ENCODE results near the gene C6orf89. TPM values are rescaled to one million over a fixed set of nuclear protein-coding genes. Genes with fewer than 3 reads are reported as not detected.
A peak's percentile ranks its signal among the peaks of the same experiment; 100 is the strongest.

Gene C6orf89
- total RNA-seq, 1 donor from 2014 or later = 76.4 TPM

DNA sequence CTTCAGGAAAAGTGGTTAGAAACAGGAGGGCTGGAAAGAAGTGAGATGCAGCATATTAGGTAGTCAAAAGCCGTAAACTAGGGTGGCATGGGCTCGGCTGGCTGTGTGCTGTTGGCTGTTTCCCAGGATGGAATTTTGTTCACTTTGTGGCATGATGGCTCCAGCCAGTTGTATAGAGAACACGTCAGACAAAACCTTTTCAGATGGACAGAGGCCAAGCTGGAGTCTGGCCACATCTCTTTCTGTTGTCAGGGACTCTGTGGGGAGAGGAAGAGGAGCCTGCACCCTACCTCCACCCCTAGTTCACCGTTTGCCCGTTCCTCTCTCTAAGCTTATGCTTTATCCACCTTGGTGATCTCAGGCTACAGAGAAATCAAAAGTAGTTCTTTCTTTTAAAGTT is 22.0 kb downstream of the C6orf89 start:
- TF ChIP-seq CTCF (IDR thresholded peaks at IDR 0.05; ENCODE audit: borderline replicate concordance) = no peak
- peaks cover 56% of the 10 kb centered on the region for H3K4me1 ChIP-seq
- H3K9me3 ChIP-seq (replicated peaks) = no peaks in the 10 kb centered on the region
- H3K36me3 ChIP-seq = peaks cover 38% of the 10 kb centered on the region
- peak; percentile 66 for DNase-seq
- H3K4me3 ChIP-seq = no peak overlapping the region
- H3K27me3 ChIP-seq (ENCODE audit: low read depth) = no peaks in the 10 kb centered on the region
- intact Hi-C loops (cut with micrococcal nuclease) = no loop called here
- peak overlapping the region; percentile 81 for H3K27ac ChIP-seq (replicated peaks)

GRCh38 chr6:36908747-36909146 is 23.0 kb downstream of the C6orf89 start:
- TF ChIP-seq CTCF (IDR thresholded peaks at IDR 0.05; ENCODE audit: borderline replicate concordance) = no peak
- peak overlapping the region; percentile 81 for H3K27ac ChIP-seq (replicated peaks)
- H3K9me3 ChIP-seq (replicated peaks) = no peaks in the 10 kb centered on the region
- H3K36me3 ChIP-seq = peaks cover 38% of the 10 kb centered on the region
- no peaks in the 10 kb centered on the region for H3K27me3 ChIP-seq (ENCODE audit: low read depth)
- intact Hi-C loops (cut with micrococcal nuclease) = no loop called here
- H3K4me3 ChIP-seq = no peak overlapping the region
- H3K4me1 ChIP-seq = peaks cover 57% of the 10 kb centered on the region
- DNase-seq = no peak

- Histone ChIP-seq H3K27me3 (ENCODE audit: low read depth) (no peaks in the 10 kb centered on the region), H3K4me3 (no peak overlapping the region), H3K27ac (replicated peaks) (no peak overlapping the region), H3K36me3 (peaks cover 49% of the 10 kb centered on the region), H3K9me3 (replicated peaks) (no peaks in the 10 kb centered on the region), H3K4me1 (peaks cover 53% of the 10 kb centered on the region)
- no peak for DNase-seq
- intact Hi-C loops (cut with micrococcal nuclease) = no loop called here
- no peak for TF ChIP-seq CTCF (IDR thresholded peaks at IDR 0.05; ENCODE audit: borderline replicate concordance)
Observed at GRCh38 chr6:36912030-36912454, 26.3 kb downstream of the C6orf89 start.

- intact Hi-C loops (cut with micrococcal nuclease) = no loop called here
- H3K27me3 ChIP-seq (ENCODE audit: low read depth) = no peaks in the 10 kb centered on the region
- no peak for DNase-seq
- peaks cover 53% of the 10 kb centered on the region for H3K4me1 ChIP-seq
- TF ChIP-seq CTCF (IDR thresholded peaks at IDR 0.05; ENCODE audit: borderline replicate concordance) = no peak
- H3K4me3 ChIP-seq = no peak overlapping the region
- peaks cover 53% of the 10 kb centered on the region for H3K36me3 ChIP-seq
- no peak overlapping the region for H3K27ac ChIP-seq (replicated peaks)
- H3K9me3 ChIP-seq (replicated peaks) = no peaks in the 10 kb centered on the region
Observed at GRCh38 chr6:36912586-36912985, 26.8 kb downstream of the C6orf89 start.

DNA sequence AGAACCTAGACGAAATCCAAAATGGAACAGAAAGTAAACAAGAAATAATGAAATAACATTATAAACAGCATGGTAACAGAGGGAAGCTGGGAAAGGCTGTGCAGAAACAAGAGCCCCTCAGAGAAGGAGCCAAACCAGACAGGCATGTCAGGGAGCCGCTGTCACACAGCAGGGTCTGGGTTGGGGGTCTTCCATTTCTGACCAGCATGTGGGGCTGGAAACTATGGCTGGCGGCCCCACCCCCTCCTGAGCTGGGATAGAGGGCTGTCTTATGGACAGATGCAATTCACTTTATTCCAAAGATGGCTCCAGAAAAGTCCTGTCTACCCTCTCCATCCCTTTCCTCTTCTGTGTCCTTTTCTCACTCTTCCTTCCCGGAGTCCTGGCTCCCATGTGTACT is 27.3 kb downstream of the C6orf89 start:
- Histone ChIP-seq H3K4me1 (peaks cover 53% of the 10 kb centered on the region), H3K27ac (replicated peaks) (no peak overlapping the region), H3K36me3 (peaks cover 58% of the 10 kb centered on the region), H3K27me3 (ENCODE audit: low read depth) (no peaks in the 10 kb centered on the region), H3K9me3 (replicated peaks) (no peaks in the 10 kb centered on the region), H3K4me3 (no peak overlapping the region)
- no peak for DNase-seq
- intact Hi-C loops (cut with micrococcal nuclease) = no loop called here
- no peak for TF ChIP-seq CTCF (IDR thresholded peaks at IDR 0.05; ENCODE audit: borderline replicate concordance)
